HG02943 (cell line): ENCODE data around the gene SIDT1.

Experiments used
- ATAC-seq: cut with Tn5 transposase; IDR thresholded peaks from one replicate; pipeline ENCODE4 v1.9.1; 2021; ENCODE audit warnings: mild to moderate bottlenecking, low read depth, moderate library complexity; ENCODE audit not compliant: unreplicated experiment

SIDT1 gene

DNA sequence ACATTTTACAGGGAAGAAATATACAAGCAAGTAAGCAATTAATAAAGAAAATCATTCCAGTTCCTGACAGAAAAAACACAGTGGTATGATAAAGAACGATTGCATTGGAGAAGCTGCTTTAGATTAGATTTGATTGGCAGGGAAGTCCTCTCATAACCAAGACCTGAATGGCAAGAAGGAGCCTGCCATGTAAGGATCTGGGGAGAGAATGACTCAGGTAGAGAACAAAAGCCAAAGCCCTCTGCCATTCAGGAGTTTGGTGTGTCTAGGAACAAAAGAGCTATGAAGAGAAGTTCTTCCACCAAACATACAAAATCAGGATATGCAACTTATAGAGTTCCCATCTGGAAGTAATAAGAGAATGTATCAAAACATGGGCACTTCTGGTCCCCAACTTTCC lies 57.6 kb downstream of the SIDT1 start:
- no peak for ATAC-seq

DNA sequence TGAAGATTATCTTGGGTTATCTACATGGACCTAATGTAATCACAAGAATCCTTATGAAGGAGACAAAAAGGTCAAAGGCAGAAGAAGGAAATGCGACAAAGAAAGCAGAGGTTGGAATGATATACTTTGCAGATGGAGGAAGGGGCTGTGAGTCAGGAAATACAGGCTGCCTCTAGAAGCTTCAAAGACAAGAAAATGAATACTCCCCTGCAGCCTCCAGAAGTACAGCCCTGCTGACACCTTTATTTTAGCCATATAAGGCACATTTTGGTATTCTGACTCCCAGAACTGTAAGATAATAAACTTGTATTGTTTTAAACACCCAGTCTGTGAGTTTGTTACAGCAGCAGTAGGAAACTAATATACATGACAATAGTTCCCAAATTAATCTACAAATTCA lies 58.6 kb downstream of the SIDT1 start:
- ATAC-seq: no peak

DNA sequence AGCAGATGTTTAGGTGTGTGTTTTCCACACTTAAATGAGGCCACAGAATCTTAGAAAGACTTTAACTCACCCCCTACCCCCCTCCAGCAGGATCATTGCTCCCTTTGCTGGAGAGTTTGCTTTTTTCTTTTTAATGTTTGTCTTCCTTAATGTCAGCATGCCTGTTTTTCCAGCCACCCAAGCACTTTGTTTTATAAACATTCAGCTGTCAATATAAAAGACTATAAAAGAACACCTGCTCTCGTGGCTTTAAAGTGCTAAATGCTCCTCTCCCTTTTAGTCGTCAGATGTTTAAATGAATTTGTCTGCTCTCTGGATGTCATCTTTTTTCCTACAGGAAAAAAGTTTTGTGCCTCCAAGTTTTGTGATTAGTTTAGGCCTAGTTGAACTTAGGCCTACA lies 61.7 kb downstream of the SIDT1 start:
- ATAC-seq: no peak

DNA sequence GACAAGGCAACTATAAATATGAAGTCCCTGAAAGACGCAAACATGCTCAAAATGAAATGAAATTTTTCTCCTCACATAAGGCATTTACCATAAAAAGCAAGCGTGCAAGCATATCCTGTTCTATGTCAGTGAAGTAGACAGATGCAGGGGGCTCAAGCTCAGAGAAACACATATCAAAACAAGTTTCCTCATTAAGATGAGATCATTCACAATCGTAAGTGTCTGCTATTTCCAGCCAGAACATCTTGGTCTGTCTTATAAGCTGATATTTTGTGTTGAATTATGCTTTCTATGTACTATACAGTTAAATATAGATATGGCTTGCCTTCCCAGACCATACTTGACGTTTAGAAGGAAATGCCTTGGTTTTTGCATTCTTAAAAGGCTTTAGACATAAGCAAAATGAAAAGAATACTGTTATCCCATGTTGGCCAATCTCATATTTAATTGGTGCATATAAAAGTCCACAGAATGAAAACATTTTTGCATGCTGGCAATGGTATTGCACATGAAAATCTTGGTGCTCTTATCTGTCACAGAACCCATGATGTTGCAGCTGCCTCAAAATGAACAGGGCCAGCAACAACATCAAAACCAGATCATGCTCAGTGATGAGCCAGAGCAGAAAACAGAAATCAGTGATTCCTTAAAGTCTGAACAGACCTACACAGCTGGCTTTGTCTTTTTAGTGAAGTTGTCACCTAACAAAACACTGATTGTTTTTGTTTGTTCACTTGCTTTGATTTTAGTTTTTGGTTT lies 65.4 kb downstream of the SIDT1 start:
- ATAC-seq: no peak

DNA sequence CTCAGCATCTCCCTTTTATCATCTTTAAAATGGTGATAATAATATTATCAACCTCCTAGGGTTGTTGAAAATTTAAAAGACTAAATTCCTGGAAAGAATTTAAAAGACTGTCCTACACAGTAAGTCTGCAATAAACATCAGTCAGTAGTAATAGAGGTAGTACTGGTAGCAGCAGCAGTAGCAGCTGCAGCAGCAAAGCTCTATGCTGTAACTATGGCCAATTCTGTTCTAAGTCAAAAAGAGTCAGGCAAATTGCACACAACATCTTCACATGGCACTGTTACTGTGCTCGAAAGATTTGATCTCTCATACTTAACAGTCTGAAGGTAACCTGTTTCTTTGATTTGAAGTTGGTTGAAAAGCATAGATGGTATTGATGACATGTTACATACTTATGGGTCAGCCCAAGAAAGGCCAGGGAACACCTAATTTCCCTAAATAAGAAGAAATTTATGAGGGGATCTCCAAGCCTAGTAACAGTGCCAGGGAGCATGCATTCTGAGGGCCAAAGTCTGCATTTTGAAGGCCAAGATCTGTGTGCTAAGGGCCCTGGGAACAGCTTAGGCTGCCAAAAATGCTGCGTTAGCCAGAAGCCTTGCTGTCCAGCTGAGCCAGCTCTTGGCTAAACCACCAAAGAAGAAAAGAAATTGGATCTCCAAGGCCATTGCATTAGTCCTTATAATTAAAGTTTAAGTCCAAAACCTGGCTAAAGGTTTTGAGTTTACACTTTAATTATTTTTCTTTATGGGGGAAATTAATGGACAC lies 68.2 kb downstream of the SIDT1 start:
- ATAC-seq: no peak

DNA sequence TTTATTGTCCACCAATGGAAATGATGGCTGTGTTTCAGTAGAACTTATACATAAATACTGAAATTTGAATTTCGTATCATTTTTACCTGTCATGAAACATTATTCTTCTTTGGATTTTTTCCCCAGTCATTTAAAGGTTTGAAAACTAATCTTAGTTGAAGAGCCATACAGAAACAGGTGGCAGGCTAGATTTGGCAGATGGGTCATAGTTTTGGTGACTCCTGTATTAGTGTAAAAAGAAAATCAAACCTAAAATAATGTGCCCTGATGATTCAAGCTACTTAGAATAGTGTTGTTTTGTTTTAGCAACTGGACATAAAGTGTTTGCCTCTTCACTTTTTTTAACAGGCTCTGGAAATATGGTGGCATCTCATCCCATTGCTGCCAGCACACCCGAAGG lies 68.9 kb downstream of the SIDT1 start:
- ATAC-seq: no peak

DNA sequence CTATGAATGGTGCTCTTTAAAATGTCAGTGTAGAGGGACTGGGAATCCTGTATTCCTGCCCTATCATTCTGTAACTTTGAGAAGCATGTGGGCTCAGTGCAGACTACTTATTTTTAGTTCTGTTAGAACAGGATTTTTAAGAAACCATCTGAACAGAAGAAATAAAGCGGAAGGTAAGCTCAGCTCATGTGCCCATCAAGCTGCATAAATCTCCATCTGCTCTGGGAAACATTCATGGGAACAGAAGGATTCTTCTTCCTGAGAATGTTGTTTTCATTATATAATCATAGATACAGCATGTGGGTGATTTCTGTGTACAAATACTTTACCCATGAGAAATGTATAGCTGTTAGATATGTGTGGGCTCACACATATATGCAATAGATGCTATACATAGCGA lies 69.9 kb downstream of the SIDT1 start:
- no peak for ATAC-seq

DNA sequence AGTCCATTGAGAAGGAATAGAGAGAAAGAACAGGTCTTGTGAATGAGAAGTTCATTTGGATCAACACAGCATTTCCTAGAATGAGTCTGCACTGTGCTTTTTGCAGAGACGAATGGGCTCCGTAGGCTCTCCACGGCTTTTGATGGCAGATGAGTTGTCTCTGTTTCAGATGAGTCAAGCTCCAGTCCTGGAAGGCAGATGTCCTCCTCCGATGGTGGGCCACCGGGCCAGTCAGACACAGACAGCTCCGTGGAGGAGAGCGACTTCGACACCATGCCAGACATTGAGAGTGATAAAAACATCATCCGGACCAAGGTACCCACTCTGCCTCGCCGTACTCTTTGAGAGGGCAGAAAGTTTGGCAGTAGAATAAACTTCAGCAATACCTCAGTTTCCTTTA lies 70.5 kb downstream of the SIDT1 start:
- ATAC-seq: no peak

DNA sequence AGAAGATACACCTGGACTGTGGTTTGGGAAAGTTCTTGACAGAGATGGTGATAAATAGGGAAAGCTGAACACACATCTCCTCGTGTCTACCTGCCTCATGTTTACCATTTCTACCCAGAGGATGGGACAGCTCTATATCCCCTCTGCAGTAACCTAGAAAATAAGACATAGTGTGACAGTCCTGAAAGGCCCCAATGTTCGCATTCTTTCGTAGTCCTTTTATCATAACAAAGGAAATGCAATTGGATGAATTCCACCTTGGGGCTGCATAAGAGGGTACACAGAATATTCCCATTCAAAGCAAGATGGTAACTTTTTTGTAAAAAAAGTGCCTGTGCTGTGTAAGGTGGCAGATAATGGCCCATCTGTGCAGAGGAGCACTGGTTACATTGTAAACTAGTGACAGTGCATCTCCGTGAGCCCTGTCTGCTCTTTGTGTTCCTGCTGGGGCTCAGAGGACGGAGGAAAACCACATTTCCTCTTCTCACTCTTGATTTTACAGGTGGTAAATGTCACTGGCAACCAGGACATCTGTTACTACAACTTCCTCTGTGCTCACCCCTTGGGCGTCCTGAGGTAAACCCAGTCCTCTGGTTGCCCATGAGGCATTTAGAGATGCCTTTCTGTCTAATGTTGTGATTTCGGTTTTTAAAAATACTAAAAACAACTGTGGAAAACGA lies 74.3 kb downstream of the SIDT1 start:
- peak; percentile 98 for ATAC-seq

DNA sequence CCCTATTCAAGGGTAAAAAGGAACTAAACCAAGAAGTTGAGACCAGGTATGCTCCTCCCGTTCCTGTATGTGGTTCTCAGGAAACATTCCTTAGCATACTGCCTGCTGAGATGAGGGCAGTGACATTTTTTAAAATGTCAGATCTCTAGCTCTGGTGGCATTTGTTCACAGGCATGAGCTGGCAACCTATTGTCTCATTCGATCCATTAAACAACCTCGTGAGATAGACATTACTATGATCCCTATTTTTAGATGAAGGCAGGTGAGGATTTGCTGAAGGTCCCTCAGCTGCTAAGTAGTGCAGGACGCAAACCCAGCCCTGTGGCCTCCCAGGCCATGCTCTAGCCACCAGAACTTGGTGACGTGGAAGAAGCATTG lies 74.9 kb downstream of the SIDT1 start:
- ATAC-seq: no peak

DNA sequence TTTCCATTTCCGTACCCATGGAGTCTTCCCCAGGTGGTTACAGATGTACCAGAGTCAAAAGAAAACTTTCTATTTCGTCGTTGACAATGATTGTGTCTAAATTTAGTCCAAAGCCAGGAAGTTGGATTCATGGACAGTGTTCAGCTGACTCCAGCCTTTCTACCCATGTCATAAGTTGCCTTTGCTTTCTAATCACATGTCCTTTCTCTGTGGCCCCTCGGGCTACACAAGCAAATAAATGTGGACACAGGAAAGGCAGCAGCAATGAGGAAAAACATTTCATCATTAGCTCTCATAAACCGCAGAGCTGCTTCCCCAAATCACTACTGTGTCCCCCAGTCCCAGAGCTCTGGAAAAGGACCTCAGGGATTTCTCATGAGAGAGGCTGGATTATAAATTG lies 82.0 kb downstream of the SIDT1 start:
- ATAC-seq: no peak

DNA sequence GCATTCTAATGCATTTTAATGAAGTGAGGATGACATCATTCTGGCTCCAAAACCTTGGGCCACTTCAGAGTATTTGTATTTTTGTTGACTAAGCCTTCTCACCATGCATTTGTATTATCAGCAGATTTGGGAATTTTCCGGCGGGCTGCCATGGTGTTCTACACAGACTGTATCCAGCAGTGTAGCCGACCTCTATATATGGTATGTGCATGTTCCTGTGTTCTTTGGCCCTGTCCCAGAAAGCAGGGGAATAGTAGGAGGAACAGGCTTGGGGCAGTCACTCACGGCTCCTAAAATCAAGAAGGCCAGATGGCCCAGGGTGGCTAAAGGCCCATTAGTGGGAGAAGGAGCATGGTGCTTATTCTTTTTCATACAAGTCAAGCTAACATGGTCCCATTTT lies 83.6 kb downstream of the SIDT1 start:
- no peak for ATAC-seq

DNA sequence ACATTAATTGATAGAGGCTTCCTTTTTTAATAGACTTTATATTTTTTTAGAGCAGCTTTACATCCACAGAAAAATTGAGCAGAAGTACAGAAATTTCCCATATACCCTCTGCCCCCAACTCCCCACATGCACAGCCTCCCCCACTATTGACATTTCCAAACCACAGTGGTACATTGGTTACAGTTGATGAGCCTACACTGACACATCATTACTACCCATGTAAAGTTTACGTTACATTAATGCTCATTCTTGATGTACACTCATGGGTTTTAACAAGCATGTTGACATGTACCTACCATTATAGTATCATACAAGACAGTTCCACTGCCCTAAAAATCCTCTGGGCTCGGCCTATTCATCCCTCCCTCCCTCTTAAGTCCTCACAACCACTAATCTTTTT lies 85.4 kb downstream of the SIDT1 start:
- ATAC-seq: no peak

DNA sequence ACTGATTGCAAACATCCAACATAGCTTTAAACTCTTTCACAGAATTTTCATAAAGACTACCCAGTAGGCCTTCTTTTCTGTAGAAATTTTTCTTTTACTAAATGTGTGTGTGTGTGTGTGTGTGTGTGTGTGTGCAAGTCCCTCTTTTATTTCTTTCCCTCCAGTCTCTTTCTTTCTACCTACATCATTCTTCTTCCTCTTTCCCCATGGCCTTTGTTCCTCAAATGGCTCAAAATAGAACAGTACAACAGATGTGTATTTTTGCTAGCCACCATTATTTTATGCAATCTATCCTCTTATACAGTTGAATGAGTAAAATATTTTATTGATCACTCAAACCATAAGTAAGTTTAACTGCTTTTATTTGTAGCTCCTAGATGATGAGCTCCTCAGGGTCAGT lies 87.7 kb downstream of the SIDT1 start:
- ATAC-seq: no peak

DNA sequence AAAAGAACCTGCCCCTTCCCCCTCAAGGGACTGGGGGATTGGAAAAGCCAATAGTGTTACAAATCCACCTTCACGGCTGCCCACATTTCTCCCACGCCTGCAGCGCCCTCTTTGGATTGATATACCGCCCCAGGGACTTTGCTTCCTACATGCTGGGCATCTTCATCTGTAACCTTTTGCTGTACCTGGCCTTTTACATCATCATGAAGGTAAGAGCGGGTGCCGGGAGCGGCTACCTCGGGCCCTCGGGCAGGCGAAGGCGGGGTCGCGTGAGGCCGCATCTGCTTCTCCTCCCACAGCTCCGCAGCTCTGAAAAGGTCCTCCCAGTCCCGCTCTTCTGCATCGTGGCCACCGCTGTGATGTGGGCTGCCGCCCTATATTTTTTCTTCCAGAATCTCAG lies 91.0 kb downstream of the SIDT1 start:
- ATAC-seq: no peak

DNA sequence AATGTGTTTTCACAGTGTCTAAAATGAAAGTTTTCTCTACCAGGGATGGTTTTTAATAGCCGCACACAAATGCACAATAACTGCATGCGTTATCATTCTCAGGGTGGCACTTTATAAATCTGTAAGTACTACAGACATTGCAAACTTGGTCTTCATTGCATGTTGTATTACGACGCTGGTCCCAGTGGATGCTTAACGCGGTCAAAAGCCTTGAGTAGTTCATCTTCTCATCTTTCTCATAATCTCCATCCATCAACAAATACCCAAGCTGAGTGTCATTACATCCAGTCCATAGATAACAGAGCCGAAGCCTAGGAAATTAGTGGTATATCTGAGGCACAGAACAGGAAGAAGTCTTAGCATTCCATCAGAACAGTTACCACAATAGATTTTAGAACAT lies 91.5 kb downstream of the SIDT1 start:
- ATAC-seq: no peak

DNA sequence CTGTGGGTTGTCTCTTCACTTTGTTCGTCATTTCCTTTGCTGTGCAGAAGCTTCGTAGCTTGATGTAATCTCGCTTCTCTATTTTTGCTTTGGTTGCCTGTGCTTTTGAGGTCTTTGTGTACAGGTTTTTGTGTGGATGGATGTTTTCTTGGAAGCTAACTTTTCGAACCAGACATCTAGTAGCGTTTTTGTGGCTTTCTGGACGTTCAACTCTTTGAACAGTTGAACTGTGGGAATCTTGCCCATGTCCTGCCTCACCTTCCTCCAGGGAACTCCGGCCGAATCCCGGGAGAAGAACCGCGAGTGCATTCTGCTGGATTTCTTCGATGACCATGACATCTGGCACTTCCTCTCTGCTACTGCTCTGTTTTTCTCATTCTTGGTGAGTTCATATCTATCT lies 93.5 kb downstream of the SIDT1 start:
- ATAC-seq: no peak

DNA sequence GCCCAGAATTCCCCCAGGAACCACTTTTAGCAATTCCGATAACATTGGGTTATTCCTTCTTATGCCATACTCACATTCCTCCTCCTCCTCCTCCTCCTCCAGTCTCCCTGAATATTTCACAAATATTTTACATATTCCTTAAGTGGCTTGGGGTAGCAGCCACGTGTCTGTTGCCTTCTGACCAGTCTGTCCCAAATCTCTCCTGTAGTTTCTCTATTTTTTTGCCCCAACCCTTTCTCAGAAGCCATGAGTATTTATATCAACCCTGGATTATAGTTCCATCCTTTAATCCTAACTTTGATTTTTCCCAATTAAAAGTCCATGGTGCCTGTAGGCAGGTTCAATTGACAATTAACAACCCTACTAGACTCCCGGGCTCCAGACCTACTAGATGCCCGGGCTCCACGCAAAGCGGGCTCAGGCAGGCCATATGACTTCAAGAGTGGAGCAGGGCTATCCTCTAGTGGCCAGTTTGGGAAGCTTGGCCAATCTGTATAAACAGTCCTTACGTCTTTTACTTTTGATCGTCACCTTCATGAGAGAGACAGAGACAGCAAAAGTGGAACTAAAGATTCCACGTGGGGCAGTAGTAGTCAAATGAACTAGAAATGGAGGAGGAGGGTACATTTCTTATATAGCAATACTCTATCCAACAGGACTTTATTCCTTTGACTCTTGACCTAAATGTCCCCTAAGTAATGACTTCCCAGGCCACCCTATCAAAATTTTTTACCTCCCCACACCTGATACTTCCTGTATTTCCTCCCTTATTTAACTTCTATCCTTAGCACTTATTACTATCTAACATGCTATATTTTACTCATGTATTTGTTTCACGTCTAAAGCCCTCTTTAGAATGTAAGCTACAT lies 94.4 kb downstream of the SIDT1 start:
- ATAC-seq: no peak

DNA sequence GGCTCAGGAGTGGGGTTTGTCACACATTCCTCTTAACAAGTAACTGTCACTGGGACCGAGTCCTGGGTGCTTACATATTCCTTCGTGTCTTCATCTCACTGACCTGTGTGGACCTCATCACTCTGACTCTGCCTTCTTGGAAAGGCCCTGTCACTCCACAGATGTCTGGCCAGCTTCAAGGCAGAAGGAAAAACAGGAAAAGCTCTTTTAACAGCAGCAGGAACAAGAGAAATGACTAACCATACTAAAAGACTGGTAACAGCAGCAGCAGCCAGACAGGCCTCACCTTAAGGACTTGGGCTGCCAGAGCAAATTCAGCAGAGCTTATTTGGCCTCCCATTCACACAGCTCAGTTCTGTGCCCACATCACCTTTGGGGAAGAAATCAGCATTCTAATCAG lies 96.0 kb downstream of the SIDT1 start:
- ATAC-seq: no peak

DNA sequence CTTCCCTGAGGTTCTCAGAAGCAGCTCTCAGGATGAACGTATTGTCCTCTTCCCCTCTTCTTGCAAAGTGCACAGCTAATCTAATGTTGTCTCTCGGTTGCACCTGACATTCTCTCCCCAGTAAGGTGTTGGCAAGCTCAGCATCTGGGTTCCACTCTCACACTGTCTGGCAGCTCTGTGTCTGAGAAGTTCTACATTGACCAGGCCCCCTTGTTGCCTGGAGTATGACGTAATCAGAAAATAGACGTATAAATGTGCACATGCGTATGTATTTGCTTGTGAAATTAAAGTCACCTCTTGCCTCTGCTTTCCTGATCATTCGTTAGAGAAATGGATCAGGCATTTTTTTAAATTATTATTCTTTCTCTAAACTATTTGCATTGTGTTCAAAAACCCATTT lies 96.4 kb downstream of the SIDT1 start:
- no peak for ATAC-seq
